Activated T-cell treated with anti-CD3 and anti-CD28 coated beads, Interleukin-2, amount 50 U/mL, for 72 hours (primary cell): Measurements from ENCODE around the gene CYYR1. TPM values are rescaled to one million over a fixed set of nuclear protein-coding genes. Genes with fewer than 3 reads are reported as not detected.

ENCODE experiments used
- ATAC-seq, 2 donors: fragments of 150-1000 bp; cut with Tn5 transposase; replicated peaks in 1 of 2; 2 replicates each; pipeline ENCODE4 v1.10.0; 2021; ENCODE audit warnings: moderate library complexity in 2 of 2, mild to moderate bottlenecking in 1 of 2
- DNase-seq, 2 donors: peaks; one replicate each; pipeline ENCODE4 v3.0.0; 2021 to 2022; ENCODE audit warnings: mixed read lengths in 1 of 2
- H3K27ac Mint-ChIP-seq: one replicate; pipeline ENCODE4 v1.8.0; 2022; ENCODE audit warnings: mild to moderate bottlenecking, moderate library complexity, mixed read lengths
- H3K27me3 Mint-ChIP-seq: one replicate; pipeline ENCODE4 v1.8.0; 2022; ENCODE audit warnings: low read depth, mixed read lengths
- H3K36me3 Mint-ChIP-seq, 2 donors: one replicate each; pipeline ENCODE4 v1.8.0; 2022; ENCODE audit warnings: mixed read lengths in 2 of 2, mild to moderate bottlenecking in 1 of 2; ENCODE audit not compliant: insufficient read depth in 2 of 2
- H3K4me1 Mint-ChIP-seq: one replicate; pipeline ENCODE4 v1.8.0; 2022; ENCODE audit warnings: low read depth, mixed read lengths
- H3K4me3 Mint-ChIP-seq, 2 donors: one replicate each; pipeline ENCODE4 v1.8.0; 2022; ENCODE audit warnings: mild to moderate bottlenecking in 2 of 2, mixed read lengths in 2 of 2, moderate library complexity in 2 of 2
- H3K9me3 Mint-ChIP-seq, 2 donors: one replicate each; pipeline ENCODE4 v1.8.0; 2022; ENCODE audit warnings: mixed read lengths in 2 of 2
- total RNA-seq, 2 donors: library from RNA; stranded (reverse); gene quantifications; one replicate each; pipeline ENCODE4 v1.2.3, GENCODE V29; 2022

The CYYR1 gene
- total RNA-seq, 2 donors from 2014 or later, result not detected

DNA sequence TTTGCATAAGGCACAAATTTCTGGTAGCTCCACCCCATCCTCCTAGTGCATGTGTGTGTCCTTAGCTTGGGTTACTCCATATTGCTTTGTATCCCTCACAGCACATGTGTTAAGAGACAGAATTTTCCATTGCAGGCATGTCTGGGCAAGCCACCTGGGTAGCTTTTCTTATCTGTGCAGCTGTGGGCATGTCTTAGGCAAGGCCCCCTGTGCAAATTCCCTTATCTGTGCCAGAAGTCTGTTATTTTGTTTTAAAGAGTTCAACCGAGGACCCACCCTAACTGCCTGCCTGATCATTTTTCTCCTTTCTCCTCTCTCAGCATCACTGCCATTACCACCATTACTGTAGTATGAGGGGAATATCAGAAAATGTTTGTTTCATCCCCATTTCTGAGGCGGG lies 131.9 kb downstream of the CYYR1 start:
- Mint-ChIP-seq H3K4me3 (no peak overlapping the region), H3K36me3 (no peaks in the 10 kb centered on the region), H3K4me1 (no peaks in the 10 kb centered on the region), H3K27me3 (peaks cover 13% of the 10 kb centered on the region), H3K9me3 (no peaks in the 10 kb centered on the region), H3K27ac (no peak overlapping the region)
- DNase-seq, result no peak
- ATAC-seq, result no peak

DNA sequence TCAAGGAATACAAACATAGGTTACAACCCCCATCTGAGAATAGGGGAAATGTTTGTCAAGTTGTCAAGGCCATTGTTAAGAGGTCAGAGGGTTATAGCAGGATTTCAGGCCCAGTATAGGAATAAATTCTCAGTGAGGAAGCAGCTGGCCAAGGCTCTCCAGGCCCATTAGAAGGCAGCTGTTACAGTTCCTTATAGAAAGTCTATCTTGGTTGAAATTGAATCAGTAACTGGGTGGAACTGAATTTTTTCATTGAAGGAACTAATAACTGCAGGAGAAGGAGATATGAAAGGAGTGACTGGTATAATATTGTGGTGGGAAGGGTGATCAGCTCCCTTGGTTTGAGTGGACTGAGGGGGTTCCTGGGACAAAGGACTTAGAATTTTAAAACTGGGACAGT lies 134.1 kb downstream of the CYYR1 start:
- DNase-seq, result no peak
- Mint-ChIP-seq H3K9me3 (no peaks in the 10 kb centered on the region), H3K27me3 (peaks cover 13% of the 10 kb centered on the region), H3K4me1 (no peaks in the 10 kb centered on the region), H3K4me3 (no peak overlapping the region), H3K27ac (no peak overlapping the region), H3K36me3 (no peaks in the 10 kb centered on the region)
- no peak for ATAC-seq

DNA sequence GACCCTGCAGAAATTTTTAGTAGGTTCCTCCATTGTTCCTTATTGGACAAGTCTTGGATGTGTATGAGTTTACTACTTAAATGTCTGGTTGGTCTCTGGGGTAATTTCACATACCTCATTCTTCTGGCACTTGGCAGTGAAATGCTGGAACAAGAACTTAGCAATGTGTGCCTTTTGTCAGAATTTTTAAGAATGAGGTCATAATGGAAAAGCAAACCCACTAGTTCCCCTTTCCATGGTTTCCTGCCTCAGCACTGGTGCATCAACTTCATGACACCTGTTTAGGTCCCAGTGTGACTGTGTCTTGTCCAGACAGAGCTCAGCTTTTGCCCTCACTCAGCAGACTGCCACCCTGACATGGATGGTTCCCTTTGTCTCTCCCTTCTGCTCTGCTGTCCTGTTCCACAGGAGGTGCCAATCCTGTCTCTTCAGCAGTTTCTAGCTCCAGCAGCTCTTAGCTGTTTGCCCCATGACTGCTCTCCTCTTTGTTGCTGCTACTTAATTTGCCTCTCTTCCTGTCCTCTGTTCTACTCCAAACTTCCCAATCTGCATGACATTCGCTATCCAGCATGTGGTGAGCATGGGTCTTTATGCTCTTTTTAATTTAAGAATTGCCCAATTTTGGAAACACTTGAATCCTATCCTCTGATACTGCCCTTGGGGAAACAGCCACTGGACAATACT lies 135.6 kb downstream of the CYYR1 start:
- Mint-ChIP-seq H3K4me3 (no peak overlapping the region), H3K36me3 (no peaks in the 10 kb centered on the region), H3K9me3 (no peaks in the 10 kb centered on the region), H3K27me3 (peaks cover 13% of the 10 kb centered on the region), H3K4me1 (no peaks in the 10 kb centered on the region), H3K27ac (no peak overlapping the region)
- DNase-seq, result no peak
- ATAC-seq, result no peak

DNA sequence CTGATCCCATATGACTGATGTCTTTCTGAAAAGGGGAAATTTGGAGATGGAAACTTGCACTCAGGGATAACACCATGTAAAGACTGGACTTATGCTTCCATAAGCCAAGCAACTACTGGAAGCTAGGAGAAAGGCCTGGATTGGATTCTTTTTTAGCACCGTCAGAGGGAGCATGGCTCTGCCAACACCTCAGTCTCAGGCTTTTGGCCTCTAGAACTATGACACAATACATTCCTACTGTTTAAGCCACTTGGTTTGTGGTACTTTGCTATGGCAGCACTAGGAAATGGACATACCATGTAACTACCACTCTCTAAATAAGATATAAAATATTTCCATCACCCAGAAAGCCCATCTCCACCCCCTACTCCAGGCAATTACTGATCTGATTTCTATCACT lies 139.7 kb downstream of the CYYR1 start:
- no peak overlapping the region for H3K27ac Mint-ChIP-seq
- H3K27me3 Mint-ChIP-seq, result peaks cover 11% of the 10 kb centered on the region
- DNase-seq (no peak), ATAC-seq (no peak)
- no peaks in the 10 kb centered on the region for H3K36me3 Mint-ChIP-seq
- no peak overlapping the region for H3K4me3 Mint-ChIP-seq
- H3K9me3 Mint-ChIP-seq, result no peaks in the 10 kb centered on the region
- no peaks in the 10 kb centered on the region for H3K4me1 Mint-ChIP-seq

DNA sequence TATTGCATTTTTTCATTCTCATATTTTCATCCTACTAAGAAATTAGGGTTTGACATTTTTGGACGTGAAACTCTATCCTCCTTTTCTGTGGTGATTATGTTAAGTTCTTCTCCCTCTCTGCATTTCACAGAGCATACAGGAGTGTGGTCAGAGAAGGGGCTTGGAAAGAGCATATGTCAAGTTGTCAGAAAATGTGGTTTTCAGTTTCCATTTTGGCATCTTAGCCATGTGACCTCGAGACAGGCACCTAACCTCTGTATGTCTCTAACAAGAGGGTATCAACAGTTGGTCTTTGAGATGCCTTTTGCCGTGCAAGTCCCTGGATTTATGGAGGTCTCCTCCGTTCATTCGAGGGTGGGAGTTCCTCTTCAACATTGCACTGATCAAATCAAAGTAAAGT lies 140.7 kb downstream of the CYYR1 start:
- H3K36me3 Mint-ChIP-seq, result no peaks in the 10 kb centered on the region

DNA sequence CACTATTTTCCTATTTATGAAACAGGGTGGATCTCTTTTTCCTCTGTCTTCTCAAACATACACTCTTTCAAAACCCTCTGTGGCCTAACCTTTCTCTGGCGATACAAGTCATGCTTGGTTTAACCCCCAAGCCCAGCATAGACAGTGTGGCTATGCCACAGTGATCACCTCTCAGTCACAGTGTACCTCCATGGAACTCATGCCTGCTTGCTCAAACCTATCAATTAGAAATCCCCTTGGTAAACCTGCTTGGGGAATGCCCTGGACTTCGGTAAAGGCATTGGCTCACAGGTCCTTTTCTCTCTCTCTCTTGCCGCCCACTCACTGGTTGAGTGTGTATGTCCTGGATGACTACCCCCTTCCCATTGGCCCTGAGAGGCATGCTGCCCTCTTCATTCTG lies 147.5 kb downstream of the CYYR1 start:
- peaks cover 6% of the 10 kb centered on the region for H3K27me3 Mint-ChIP-seq

More for the DNA sequence above, 140.7 kb downstream of the CYYR1 start:
- no peaks in the 10 kb centered on the region for H3K4me1 Mint-ChIP-seq
- DNase-seq (no peak), ATAC-seq (no peak)
- no peak overlapping the region for H3K27ac Mint-ChIP-seq
- no peaks in the 10 kb centered on the region for H3K9me3 Mint-ChIP-seq
- peaks cover 1% of the 10 kb centered on the region for H3K27me3 Mint-ChIP-seq
- no peak overlapping the region for H3K4me3 Mint-ChIP-seq

DNA sequence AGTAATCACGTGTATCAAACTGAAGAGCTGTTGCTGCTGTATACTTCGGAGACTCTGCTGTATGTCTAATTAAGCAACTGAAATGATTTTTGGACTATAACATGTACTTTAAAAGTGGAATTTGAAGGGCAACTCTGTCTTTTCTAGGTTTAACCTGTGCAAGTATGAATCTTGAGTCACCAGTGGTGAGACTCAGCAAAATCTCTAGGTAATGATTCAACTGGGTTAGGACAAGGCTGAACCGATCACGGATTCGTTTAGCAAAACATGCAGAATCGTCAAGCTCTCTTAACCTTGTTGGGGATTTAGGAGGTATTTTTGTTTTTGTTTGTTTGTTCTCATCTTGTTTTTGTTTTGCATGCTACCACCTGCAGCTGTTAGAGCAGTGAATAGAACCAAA lies 149.6 kb downstream of the CYYR1 start:
- H3K27ac Mint-ChIP-seq, result no peak overlapping the region
- peaks cover 6% of the 10 kb centered on the region for H3K27me3 Mint-ChIP-seq
- no peaks in the 10 kb centered on the region for H3K4me1 Mint-ChIP-seq
- DNase-seq (no peak), ATAC-seq (no peak)
- H3K36me3 Mint-ChIP-seq, result no peaks in the 10 kb centered on the region
- H3K4me3 Mint-ChIP-seq, result no peak overlapping the region
- H3K9me3 Mint-ChIP-seq, result no peaks in the 10 kb centered on the region

More for the DNA sequence above, 147.5 kb downstream of the CYYR1 start:
- Mint-ChIP-seq H3K27ac (no peak overlapping the region), H3K4me3 (no peak overlapping the region), H3K36me3 (no peaks in the 10 kb centered on the region), H3K9me3 (no peaks in the 10 kb centered on the region), H3K4me1 (no peaks in the 10 kb centered on the region)
- peak; percentile 63 to 66 for ATAC-seq
- no peak for DNase-seq

DNA sequence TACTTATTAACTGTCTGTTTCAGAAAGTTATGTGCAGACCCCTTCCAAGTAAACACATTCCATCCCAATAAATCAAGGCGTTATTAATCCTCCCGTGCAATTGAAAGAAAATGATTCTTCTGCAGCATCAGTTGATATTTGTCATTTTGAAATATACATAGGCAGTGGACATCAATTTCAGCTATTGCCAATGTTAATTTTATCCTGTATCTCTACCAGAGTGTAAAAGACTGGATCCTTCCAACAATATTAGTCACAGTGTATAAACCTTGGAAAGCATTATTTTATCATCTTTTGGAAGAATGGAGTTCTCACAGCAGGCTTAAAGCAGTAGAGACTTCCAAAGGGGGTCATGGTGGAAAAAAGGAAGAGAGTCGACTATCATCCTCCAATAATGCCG lies 150.4 kb downstream of the CYYR1 start:
- H3K36me3 Mint-ChIP-seq, result no peaks in the 10 kb centered on the region
- peaks cover 6% of the 10 kb centered on the region for H3K27me3 Mint-ChIP-seq
- no peak overlapping the region for H3K4me3 Mint-ChIP-seq
- no peaks in the 10 kb centered on the region for H3K4me1 Mint-ChIP-seq
- ATAC-seq, result no peak
- no peaks in the 10 kb centered on the region for H3K9me3 Mint-ChIP-seq
- H3K27ac Mint-ChIP-seq, result no peak overlapping the region
- no peak for DNase-seq

DNA sequence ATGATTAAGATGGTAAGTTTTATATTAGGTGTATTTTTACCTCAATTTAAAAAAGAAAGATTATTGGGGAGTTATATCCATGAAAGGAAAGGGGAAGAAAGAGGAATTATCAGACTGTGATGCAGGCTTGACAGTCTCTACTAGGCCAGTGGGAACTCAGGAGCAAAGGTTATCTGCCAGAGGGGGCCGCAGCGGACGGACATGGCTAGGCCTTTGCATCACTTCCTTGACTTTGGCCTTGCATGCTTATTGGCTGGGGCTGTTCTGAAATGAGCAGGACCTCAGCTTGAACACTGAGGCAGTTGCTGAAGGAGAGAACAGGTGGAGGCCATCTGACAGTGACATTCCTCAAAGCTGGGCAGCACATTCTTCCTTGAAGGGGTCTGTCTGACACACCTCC lies 150.9 kb downstream of the CYYR1 start:
- no peak for DNase-seq
- Mint-ChIP-seq H3K27ac (no peak overlapping the region), H3K9me3 (no peaks in the 10 kb centered on the region), H3K4me1 (no peaks in the 10 kb centered on the region), H3K27me3 (peaks cover 6% of the 10 kb centered on the region), H3K36me3 (no peaks in the 10 kb centered on the region), H3K4me3 (no peak overlapping the region)
- ATAC-seq, result no peak

DNA sequence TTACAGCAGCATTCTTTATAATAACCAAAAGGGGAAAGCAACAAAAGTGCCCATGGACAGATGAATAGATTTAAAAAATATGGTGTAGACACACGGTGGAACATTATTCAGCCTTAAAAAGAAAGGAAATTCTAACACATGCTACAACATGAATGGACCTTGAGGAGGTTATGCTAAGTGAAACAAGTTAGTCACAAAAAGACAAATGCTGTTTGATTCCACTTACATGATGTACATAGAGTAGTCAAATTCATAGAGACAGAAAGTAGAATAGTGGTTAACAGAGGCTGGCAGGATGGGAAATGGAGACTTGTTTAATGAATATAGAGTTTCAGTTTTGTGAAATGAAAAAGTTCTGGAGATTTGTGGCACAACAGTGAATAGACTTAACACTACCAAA lies 151.4 kb downstream of the CYYR1 start:
- DNase-seq (no peak), ATAC-seq (peak; percentile 71 to 77)
- H3K36me3 Mint-ChIP-seq, result no peaks in the 10 kb centered on the region
- no peak overlapping the region for H3K27ac Mint-ChIP-seq
- H3K4me3 Mint-ChIP-seq, result no peak overlapping the region
- no peaks in the 10 kb centered on the region for H3K9me3 Mint-ChIP-seq
- peaks cover 6% of the 10 kb centered on the region for H3K27me3 Mint-ChIP-seq
- no peaks in the 10 kb centered on the region for H3K4me1 Mint-ChIP-seq
